PFSK-1 (cell line): ENCODE data around the gene PKD1L1.

Experiments used
- FOXP2 ChIP-seq: optimal IDR thresholded peaks from 2 replicates; pipeline ENCODE3; 2011; ENCODE audit warnings: borderline replicate concordance, control low read depth, inconsistent platforms; ENCODE audit not compliant: insufficient read depth; ENCODE audit errors: extremely low read length, extremely low read depth
- POLR2AphosphoS5 ChIP-seq: IDR thresholded peaks from 2 replicates; pipeline ENCODE4 v1.6.1; 2012; ENCODE audit warnings: low read depth, mild to moderate bottlenecking, control low read depth, low read length, moderate library complexity
- SIN3A ChIP-seq: IDR thresholded peaks from 2 replicates; pipeline ENCODE4 v1.6.1; 2012; ENCODE audit warnings: mild to moderate bottlenecking, low read length, moderate library complexity, borderline replicate concordance; ENCODE audit not compliant: insufficient read depth
- TAF1 ChIP-seq: IDR thresholded peaks from 2 replicates; pipeline ENCODE4 v1.6.1; 2012; ENCODE audit warnings: low read length, control low read depth, borderline replicate concordance; ENCODE audit not compliant: insufficient read depth
- TF ChIP-seq, protein P1 (sequence below), 2 experiments: IDR thresholded peaks; 2 replicates each; pipeline versions ENCODE4 v1.6.1 to v1.8.0; 2011 to 2012; ENCODE audit warnings: low read depth in 2 of 2, low read length in 2 of 2, control low read depth in 1 of 2, inconsistent platforms in 1 of 2, mild to moderate bottlenecking in 1 of 2, moderate library complexity in 1 of 2; ENCODE audit not compliant: insufficient read depth in 1 of 2

The PKD1L1 gene

GRCh38 chr7:47950714-47951113, 2.4 kb upstream of the PKD1L1 start:
- TF ChIP-seq, protein P1, sequence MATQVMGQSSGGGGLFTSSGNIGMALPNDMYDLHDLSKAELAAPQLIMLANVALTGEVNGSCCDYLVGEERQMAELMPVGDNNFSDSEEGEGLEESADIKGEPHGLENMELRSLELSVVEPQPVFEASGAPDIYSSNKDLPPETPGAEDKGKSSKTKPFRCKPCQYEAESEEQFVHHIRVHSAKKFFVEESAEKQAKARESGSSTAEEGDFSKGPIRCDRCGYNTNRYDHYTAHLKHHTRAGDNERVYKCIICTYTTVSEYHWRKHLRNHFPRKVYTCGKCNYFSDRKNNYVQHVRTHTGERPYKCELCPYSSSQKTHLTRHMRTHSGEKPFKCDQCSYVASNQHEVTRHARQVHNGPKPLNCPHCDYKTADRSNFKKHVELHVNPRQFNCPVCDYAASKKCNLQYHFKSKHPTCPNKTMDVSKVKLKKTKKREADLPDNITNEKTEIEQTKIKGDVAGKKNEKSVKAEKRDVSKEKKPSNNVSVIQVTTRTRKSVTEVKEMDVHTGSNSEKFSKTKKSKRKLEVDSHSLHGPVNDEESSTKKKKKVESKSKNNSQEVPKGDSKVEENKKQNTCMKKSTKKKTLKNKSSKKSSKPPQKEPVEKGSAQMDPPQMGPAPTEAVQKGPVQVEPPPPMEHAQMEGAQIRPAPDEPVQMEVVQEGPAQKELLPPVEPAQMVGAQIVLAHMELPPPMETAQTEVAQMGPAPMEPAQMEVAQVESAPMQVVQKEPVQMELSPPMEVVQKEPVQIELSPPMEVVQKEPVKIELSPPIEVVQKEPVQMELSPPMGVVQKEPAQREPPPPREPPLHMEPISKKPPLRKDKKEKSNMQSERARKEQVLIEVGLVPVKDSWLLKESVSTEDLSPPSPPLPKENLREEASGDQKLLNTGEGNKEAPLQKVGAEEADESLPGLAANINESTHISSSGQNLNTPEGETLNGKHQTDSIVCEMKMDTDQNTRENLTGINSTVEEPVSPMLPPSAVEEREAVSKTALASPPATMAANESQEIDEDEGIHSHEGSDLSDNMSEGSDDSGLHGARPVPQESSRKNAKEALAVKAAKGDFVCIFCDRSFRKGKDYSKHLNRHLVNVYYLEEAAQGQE (IDR thresholded peaks at IDR 0.05; ENCODE audit: insufficient read depth in 1 of 2, low read depth in 2 of 2, low read length in 2 of 2): no peak
- TF ChIP-seq SIN3A (no peak), TAF1 (no peak), FOXP2 (no peak), POLR2AphosphoS5 (no peak)

DNA sequence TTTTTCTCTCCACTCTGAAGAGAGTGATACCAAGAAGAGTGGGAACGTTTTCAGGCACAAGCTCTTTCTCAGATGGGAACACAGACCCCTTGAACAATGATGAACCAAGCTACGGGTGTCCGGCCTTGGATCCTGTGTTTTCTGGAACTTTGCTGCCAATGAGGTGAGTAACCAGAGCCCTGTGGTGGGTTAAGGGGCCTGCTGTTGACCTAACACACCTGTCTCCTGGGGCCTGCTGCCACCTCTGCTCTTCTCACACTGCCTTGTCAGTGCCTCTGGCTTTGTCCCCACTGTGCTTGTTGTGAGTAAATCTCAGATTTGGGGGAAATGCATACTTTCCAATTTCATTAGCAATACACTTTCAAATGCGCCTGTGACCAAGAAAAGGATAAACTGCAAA, 1.4 kb upstream of the PKD1L1 start:
- TF ChIP-seq POLR2AphosphoS5: no peak
- TF ChIP-seq, protein P1 (IDR thresholded peaks at IDR 0.05; ENCODE audit: insufficient read depth in 1 of 2, low read depth in 2 of 2, low read length in 2 of 2): no peak
- no peak for TF ChIP-seq FOXP2

- TF ChIP-seq, protein P1 (IDR thresholded peaks at IDR 0.05; ENCODE audit: insufficient read depth in 1 of 2, low read depth in 2 of 2, low read length in 2 of 2): no peak
- TF ChIP-seq POLR2AphosphoS5 (no peak), TAF1 (no peak), FOXP2 (no peak), SIN3A (no peak)
Measured at GRCh38 chr7:47947355-47947749, 914 bp downstream of the PKD1L1 start.

DNA sequence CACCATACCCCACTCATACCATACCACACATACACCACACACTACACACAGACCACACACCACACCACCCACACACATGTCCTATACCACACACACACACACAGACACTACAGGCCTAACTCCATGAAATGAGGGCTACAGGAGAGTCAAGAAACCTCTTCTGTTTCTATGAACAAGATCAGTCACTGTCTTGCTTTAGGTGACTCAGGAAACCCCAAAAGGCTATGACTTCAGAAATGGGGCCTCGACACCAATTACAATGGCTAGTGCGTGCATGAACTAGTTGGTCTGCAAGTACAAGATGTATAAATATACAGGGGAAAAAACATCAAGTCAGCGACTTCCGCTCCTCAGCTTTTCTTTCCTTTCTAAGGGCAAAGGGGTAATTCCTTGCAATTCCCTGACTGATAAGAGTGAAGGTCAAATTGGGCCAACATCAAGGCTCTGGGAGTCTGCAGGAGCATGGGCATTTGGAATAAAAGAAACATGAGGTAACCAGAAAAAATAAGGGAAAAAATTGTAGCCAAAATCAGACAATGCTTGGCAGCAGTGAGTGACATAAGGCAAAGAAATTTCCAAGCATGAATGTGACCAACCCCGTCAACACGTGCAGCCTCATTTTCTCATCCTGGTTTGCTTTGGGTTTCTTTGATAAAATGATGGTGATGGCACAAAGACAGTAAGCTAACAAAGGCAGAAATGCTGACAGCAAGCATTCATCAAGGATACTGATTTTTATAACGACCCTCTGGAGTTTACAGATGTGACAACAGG, 1.5 kb downstream of the PKD1L1 start:
- TF ChIP-seq POLR2AphosphoS5 (no peak), SIN3A (no peak), TAF1 (no peak), FOXP2 (no peak)
- TF ChIP-seq, protein P1 (IDR thresholded peaks at IDR 0.05; ENCODE audit: insufficient read depth in 1 of 2, low read depth in 2 of 2, low read length in 2 of 2): no peak

GRCh38 chr7:47945261-47946015, 2.8 kb downstream of the PKD1L1 start:
- TF ChIP-seq TAF1 (no peak), POLR2AphosphoS5 (no peak), FOXP2 (no peak), SIN3A (no peak)
- TF ChIP-seq, protein P1 (IDR thresholded peaks at IDR 0.05; ENCODE audit: insufficient read depth in 1 of 2, low read depth in 2 of 2, low read length in 2 of 2): no peak
